OCI-LY3 (cell line): ENCODE data around the gene CPM.

Experiments used
- H2AFZ ChIP-seq: fragments of 200-600, 300-600 bp; shearing (Covaris generic); 2 replicates; pipeline ENCODE4 v1.6.0; 2014; ENCODE audit warnings: antibody characterized with exemption, low read depth, low read length
- H3K27ac ChIP-seq: fragments of 200-600, 300-600 bp; sonication (generic); 2 replicates; pipeline ENCODE4 v1.5.1; 2014; ENCODE audit warnings: mild to moderate bottlenecking, low read length, moderate library complexity, mixed read lengths
- H3K27me3 ChIP-seq: fragments of 200-600, 300-600 bp; sonication (generic); 2 replicates; pipeline ENCODE4 v1.6.1; 2014; ENCODE audit warnings: low read depth, low read length, mixed read lengths
- H3K36me3 ChIP-seq: fragments of 200-600, 300-600 bp; sonication (generic); replicated peaks from 2 replicates; pipeline ENCODE3; 2014; ENCODE audit warnings: low read depth, low read length, mixed read lengths
- H3K4me1 ChIP-seq: fragments of 300-600, 200-600 bp; sonication (generic); 2 replicates; pipeline ENCODE4 v1.6.1; 2014; ENCODE audit warnings: low read length, mixed read lengths
- H3K4me2 ChIP-seq: fragments of 200-600, 300-600 bp; sonication (generic); 2 replicates; pipeline ENCODE4 v1.6.1; 2014; ENCODE audit warnings: low read length, mixed read lengths
- H3K4me3 ChIP-seq: fragments of 300-600, 200-600 bp; sonication (generic); 2 replicates; pipeline ENCODE4 v1.5.1; 2014; ENCODE audit warnings: antibody characterized with exemption, mild to moderate bottlenecking, low read length, moderate library complexity
- H3K79me2 ChIP-seq: fragments of 300-600, 200-600 bp; shearing (Covaris generic); 2 replicates; pipeline ENCODE4 v1.6.1; 2014; ENCODE audit warnings: mild to moderate bottlenecking, low read length, mixed read lengths
- H3K9ac ChIP-seq: fragments of 300-600, 200-600 bp; shearing (Covaris generic); 2 replicates; pipeline ENCODE4 v1.6.0; 2014; ENCODE audit warnings: mild to moderate bottlenecking, low read length, moderate library complexity
- H3K9me3 ChIP-seq: fragments of 200-600, 300-600 bp; shearing (Covaris generic); 2 replicates; pipeline ENCODE4 v1.6.1; 2014; ENCODE audit warnings: low read length, mixed read lengths; ENCODE audit not compliant: insufficient read depth
- H4K20me1 ChIP-seq: fragments of 200-600, 300-600 bp; sonication (generic); 2 replicates; pipeline ENCODE4 v1.6.1; 2016; ENCODE audit warnings: low read length, mixed read lengths; ENCODE audit not compliant: insufficient read depth
- CTCF ChIP-seq: fragments of 200-600, 300-600 bp; sonication (generic); IDR thresholded peaks from 2 replicates; pipeline ENCODE4 v1.5.1; 2014; ENCODE audit warnings: antibody characterized with exemption, low read length, low read depth
- EZH2phosphoT487 ChIP-seq: fragments of 200-600 bp; shearing (Covaris generic); IDR thresholded peaks from 2 replicates; pipeline ENCODE4 v1.6.1; 2018; ENCODE audit warnings: antibody characterized with exemption, mixed run types, low read depth

CPM gene

GRCh38 chr12:68832504-68832867 is 100.5 kb downstream of the CPM start:
- H3K4me2 ChIP-seq, result no peak overlapping the region
- H3K9me3 ChIP-seq, result no peaks in the 10 kb centered on the region
- H3K36me3 ChIP-seq, result peaks cover 44% of the 10 kb centered on the region
- H3K79me2 ChIP-seq, result peaks cover 25% of the 10 kb centered on the region
- H2AFZ ChIP-seq, result no peak overlapping the region
- H3K4me1 ChIP-seq, result no peaks in the 10 kb centered on the region
- no peaks in the 10 kb centered on the region for H3K27me3 ChIP-seq
- H4K20me1 ChIP-seq, result peaks cover 23% of the 10 kb centered on the region
- H3K27ac ChIP-seq, result no peak overlapping the region
- TF ChIP-seq EZH2phosphoT487 (no peak), CTCF (no peak)
- no peak overlapping the region for H3K4me3 ChIP-seq
- H3K9ac ChIP-seq, result no peak overlapping the region

- Histone ChIP-seq H3K4me1 (no peaks in the 10 kb centered on the region), H3K27ac (no peak overlapping the region), H3K4me2 (no peak overlapping the region), H3K36me3 (peaks cover 42% of the 10 kb centered on the region), H3K27me3 (no peaks in the 10 kb centered on the region), H3K79me2 (peaks cover 19% of the 10 kb centered on the region), H3K4me3 (no peak overlapping the region), H4K20me1 (peaks cover 27% of the 10 kb centered on the region), H3K9ac (no peak overlapping the region), H3K9me3 (no peaks in the 10 kb centered on the region), H2AFZ (no peak overlapping the region)
- TF ChIP-seq CTCF (no peak), EZH2phosphoT487 (no peak)
Measured at GRCh38 chr12:68831751-68832503, 101.0 kb downstream of the CPM start.

- H3K9ac ChIP-seq, result no peak overlapping the region
- no peak overlapping the region for H3K4me2 ChIP-seq
Measured at GRCh38 chr12:68831272-68831671, 101.7 kb downstream of the CPM start.

GRCh38 chr12:68828672-68829068 is 104.3 kb downstream of the CPM start:
- no peaks in the 10 kb centered on the region for H3K4me1 ChIP-seq
- H3K4me3 ChIP-seq, result no peak overlapping the region
- no peak overlapping the region for H2AFZ ChIP-seq
- H3K9me3 ChIP-seq, result no peaks in the 10 kb centered on the region
- no peak overlapping the region for H3K9ac ChIP-seq
- H4K20me1 ChIP-seq, result peaks cover 25% of the 10 kb centered on the region
- no peak for TF ChIP-seq CTCF
- no peak for TF ChIP-seq EZH2phosphoT487
- no peaks in the 10 kb centered on the region for H3K27me3 ChIP-seq
- no peak overlapping the region for H3K4me2 ChIP-seq
- H3K36me3 ChIP-seq, result peaks cover 53% of the 10 kb centered on the region
- no peak overlapping the region for H3K27ac ChIP-seq
- peaks cover 30% of the 10 kb centered on the region for H3K79me2 ChIP-seq

More at GRCh38 chr12:68831272-68831671, 101.7 kb downstream of the CPM start:
- TF ChIP-seq CTCF (no peak), EZH2phosphoT487 (no peak)
- H3K79me2 ChIP-seq, result peaks cover 21% of the 10 kb centered on the region
- peaks cover 27% of the 10 kb centered on the region for H4K20me1 ChIP-seq
- H3K27ac ChIP-seq, result no peak overlapping the region
- H3K36me3 ChIP-seq, result peaks cover 42% of the 10 kb centered on the region
- H3K27me3 ChIP-seq, result no peaks in the 10 kb centered on the region
- H3K4me1 ChIP-seq, result no peaks in the 10 kb centered on the region
- H3K9me3 ChIP-seq, result no peaks in the 10 kb centered on the region
- H3K4me3 ChIP-seq, result no peak overlapping the region
- no peak overlapping the region for H2AFZ ChIP-seq
